ENCODE results near the gene EPHA7.

The EPHA7 gene

DNA sequence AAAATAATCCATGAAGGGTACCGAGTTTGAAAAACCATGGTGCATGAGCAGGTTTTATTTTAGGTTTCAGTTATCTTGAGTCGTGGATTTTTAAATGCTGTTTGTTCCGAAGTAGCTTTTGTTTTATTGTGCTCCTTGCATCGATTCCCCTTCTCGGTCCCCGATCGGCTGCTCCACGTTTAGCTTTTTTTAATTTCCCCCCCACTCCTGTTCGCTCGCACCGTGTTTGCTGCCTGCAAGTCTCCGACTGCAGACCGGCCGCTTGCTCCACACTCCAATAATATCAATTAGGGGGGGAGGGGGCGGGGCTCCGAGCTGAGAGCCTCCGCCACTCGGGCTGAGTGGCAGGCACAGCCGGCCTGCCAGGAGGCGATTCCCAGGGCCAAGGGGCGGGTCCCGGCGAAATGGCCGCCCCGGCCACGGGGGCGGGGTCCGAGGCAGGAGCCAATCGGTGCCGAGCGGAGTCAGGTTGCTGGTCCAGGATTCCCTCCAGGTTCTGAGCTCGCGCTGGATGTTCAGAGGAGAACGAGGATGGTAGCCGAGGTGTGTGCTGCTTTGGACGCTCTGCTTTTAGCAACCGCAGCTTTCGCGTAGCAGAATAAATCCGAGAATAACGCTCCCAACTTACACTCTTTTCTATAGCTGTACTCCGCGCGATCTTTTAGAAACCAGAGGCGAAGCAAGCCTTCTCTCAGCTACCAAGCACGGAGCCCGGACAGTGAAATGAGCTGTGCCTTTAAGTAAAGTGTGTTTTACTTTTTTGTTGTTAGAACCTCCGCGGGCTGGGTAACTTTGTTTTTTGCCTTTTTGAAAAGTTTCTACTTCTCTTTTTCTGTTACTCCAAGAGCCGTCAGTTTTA, at the start of gene EPHA7:
Gene EPHA7, minus strand, starts transcription at position 256 of the 859 bp plus-strand sequence. Its CDS starts 218 bp downstream, at position 38.
- Mint-ChIP-seq H3K4me1 (ENCODE audit: low read depth) (peaks cover 14% of the 10 kb centered on the region), H3K36me3 (ENCODE audit: low read depth) (no peaks in the 10 kb centered on the region), H3K27me3 (ENCODE audit: low read depth) (peaks cover 59% of the 10 kb centered on the region)

DNA sequence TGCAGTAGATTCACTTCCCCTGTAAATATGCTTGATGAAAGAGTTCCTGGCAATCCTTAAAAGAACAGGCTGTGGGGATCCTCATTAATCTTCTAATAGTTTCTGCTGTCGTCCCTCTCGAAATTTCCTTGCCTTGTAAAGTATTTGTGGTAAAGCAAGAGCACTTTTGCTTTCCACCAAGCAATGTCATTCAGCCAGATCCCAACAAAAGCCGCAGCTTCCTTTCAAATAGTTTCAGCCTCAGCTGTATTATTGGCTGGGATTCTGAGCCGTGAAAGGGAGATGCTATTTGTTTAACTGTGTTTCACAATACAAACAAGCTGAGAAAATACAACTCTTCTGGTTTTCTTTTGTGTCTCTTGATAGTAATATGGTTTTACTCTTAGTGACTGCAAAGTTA, 48.9 kb upstream of the EPHA7 start:
- H3K27ac Mint-ChIP-seq = no peak overlapping the region
- H3K9me3 Mint-ChIP-seq = no peaks in the 10 kb centered on the region
- H3K27me3 Mint-ChIP-seq (ENCODE audit: low read depth) = no peaks in the 10 kb centered on the region
- H3K36me3 Mint-ChIP-seq (ENCODE audit: low read depth) = no peaks in the 10 kb centered on the region
- H3K4me3 Mint-ChIP-seq = no peak overlapping the region
- no peaks in the 10 kb centered on the region for H3K4me1 Mint-ChIP-seq (ENCODE audit: low read depth)

More for the DNA sequence above, at the start of gene EPHA7:
- H3K4me3 Mint-ChIP-seq = peak within 1 kb of the TSS; percentile 81
- H3K27ac Mint-ChIP-seq = no peak within 1 kb of the TSS
- H3K9me3 Mint-ChIP-seq = no peaks in the 10 kb centered on the region

DNA sequence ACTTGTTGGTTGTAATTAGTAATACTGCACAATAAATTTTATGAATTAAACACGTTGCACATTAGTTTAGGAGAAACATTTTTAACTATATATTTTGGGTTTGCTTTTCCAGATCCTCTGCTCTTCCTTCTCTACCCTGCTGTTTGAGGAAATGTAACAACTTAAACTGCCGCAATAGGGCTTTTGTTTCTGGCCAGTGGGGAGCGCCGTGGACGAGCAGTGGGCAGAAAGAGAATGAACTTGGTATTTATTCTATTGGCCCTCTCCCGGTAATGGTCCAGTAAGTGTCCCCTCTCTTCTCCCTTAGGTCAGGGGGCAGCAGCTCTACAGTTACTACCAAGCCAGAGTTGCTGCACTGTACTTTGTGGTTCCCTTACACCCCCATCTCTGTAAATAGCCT, 35.2 kb upstream of the EPHA7 start:
- H3K27ac Mint-ChIP-seq = no peak overlapping the region
- H3K4me3 Mint-ChIP-seq = no peak overlapping the region
- no peaks in the 10 kb centered on the region for H3K4me1 Mint-ChIP-seq (ENCODE audit: low read depth)
- H3K9me3 Mint-ChIP-seq = peaks cover 4% of the 10 kb centered on the region
- no peaks in the 10 kb centered on the region for H3K27me3 Mint-ChIP-seq (ENCODE audit: low read depth)
- no peaks in the 10 kb centered on the region for H3K36me3 Mint-ChIP-seq (ENCODE audit: low read depth)

DNA sequence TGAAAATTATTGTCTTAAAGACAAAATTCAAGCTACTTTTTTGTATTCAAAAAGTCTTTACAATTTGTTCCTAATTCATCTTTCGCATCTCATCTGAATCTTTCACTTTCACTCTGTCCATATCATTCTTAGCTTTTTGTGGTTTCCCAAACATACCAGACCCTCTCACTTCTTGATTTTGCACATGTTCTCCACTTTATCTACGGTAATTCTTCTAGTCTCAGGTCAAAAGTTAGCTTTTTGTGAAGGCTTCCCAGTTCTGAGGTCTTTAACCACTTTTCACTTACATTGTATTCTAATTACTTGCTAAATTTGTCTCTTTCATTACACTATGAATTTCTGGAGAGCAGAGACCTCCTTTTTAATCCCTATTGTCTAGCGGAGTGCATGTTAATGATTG, 34.6 kb upstream of the EPHA7 start:
- H3K9me3 Mint-ChIP-seq = peaks cover 4% of the 10 kb centered on the region
- no peak overlapping the region for H3K4me3 Mint-ChIP-seq
- no peaks in the 10 kb centered on the region for H3K4me1 Mint-ChIP-seq (ENCODE audit: low read depth)
- no peak overlapping the region for H3K27ac Mint-ChIP-seq
- no peaks in the 10 kb centered on the region for H3K36me3 Mint-ChIP-seq (ENCODE audit: low read depth)
- H3K27me3 Mint-ChIP-seq (ENCODE audit: low read depth) = no peaks in the 10 kb centered on the region

DNA sequence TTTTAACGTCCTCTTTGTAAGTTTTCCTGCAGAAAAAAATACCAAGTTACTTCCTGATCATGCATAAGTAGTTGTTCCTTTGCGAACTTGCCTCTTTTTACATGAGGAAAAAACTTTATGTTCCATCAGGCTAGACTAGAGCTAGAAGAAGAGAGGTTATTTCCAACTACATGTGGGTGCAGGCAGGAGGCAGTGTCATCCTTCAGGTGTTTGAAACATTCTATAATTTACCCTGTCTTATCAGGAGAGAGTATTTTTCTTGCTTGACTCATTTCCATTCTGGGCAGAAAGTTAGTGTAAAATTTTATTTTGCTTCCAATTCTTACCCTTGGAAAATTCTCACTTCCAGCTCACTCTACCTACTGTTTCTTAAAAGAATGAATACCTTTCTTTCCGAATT, 28.5 kb upstream of the EPHA7 start:
- Mint-ChIP-seq H3K4me3 (no peak overlapping the region), H3K9me3 (no peaks in the 10 kb centered on the region), H3K27ac (no peak overlapping the region)

DNA sequence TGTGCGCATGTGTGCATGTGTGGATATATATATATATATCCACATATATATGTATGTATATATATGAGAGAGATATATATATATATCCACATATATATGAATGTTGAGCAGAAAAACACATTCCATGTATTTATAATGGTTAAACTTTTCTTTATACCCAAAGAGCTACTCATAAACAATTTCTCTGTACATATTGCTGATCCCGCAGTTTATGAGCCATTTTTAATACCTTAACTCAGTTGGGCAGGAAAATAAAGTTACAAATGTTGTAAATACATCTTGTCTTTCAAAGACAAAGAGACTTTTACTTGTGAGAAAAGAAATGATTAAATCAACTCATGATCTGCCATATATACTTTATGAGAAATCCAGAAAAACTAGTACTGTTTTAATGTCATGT, 18.1 kb upstream of the EPHA7 start:
- H3K4me3 Mint-ChIP-seq = no peak overlapping the region
- no peaks in the 10 kb centered on the region for H3K27me3 Mint-ChIP-seq (ENCODE audit: low read depth)
- H3K27ac Mint-ChIP-seq = no peak overlapping the region
- no peaks in the 10 kb centered on the region for H3K4me1 Mint-ChIP-seq (ENCODE audit: low read depth)
- no peaks in the 10 kb centered on the region for H3K36me3 Mint-ChIP-seq (ENCODE audit: low read depth)
- peaks cover 3% of the 10 kb centered on the region for H3K9me3 Mint-ChIP-seq

More for the DNA sequence above, 28.5 kb upstream of the EPHA7 start:
- H3K36me3 Mint-ChIP-seq (ENCODE audit: low read depth) = no peaks in the 10 kb centered on the region
- H3K27me3 Mint-ChIP-seq (ENCODE audit: low read depth) = no peaks in the 10 kb centered on the region
- no peaks in the 10 kb centered on the region for H3K4me1 Mint-ChIP-seq (ENCODE audit: low read depth)

DNA sequence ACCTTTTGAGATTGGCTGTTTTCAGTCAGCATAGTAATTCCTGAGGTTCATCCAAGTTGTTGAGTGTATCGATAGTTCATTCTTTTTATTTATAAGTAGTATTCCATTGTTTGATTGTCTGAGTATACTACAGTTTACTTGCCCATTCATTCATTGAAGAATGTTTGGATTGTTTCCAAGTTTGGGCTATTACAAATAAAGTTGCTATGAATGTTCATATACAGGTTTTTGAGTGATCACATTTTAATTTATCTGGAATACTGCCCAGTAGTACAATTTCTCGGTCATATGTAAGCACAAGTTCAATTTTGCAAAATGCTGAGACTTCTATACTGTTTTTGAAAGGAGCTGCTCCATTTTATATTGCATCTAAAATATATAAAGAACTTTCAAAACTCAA, 14.2 kb upstream of the EPHA7 start:
- Mint-ChIP-seq H3K27me3 (ENCODE audit: low read depth) (no peaks in the 10 kb centered on the region), H3K4me1 (ENCODE audit: low read depth) (no peaks in the 10 kb centered on the region), H3K9me3 (peaks cover 3% of the 10 kb centered on the region), H3K27ac (no peak overlapping the region), H3K36me3 (ENCODE audit: low read depth) (no peaks in the 10 kb centered on the region), H3K4me3 (no peak overlapping the region)

DNA sequence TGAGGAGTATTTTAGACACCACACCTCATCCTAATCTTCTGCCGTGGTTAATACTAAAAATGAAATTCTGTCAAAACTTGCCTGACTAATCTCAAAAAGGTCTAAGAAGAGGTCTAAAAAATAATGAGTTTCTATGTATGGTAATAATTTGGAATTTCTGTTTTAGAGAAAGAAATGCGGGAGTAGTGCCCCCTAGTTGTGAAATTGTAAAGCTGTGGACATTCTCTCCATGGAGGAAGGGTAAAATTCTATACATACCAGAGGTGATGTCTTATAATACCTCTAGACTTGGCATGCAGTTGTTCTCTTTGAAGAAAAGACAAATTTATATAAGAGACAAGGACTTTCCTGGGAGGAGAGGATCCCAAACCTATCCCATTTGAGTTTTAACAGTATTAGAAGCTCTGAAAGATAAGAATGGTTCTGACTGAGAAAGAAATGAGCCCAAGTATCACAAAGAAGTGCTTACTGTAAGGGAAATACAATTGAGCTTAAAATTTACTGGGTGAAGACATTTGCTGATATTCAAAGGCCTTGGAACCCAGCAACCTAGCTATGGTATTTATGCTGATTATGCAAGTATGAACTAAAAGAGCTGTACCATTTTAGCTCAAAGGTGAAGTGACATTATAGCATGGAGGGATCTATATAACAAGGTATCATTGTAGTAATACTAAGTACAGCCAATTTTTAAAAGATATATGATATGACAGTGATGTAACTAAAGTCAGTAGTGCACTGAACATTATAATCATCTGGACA, 5.1 kb upstream of the EPHA7 start:
- H3K36me3 Mint-ChIP-seq (ENCODE audit: low read depth) = no peaks in the 10 kb centered on the region
- no peaks in the 10 kb centered on the region for H3K9me3 Mint-ChIP-seq
- peaks cover 29% of the 10 kb centered on the region for H3K27me3 Mint-ChIP-seq (ENCODE audit: low read depth)
- H3K4me1 Mint-ChIP-seq (ENCODE audit: low read depth) = peaks cover 5% of the 10 kb centered on the region
- no peak overlapping the region for H3K4me3 Mint-ChIP-seq
- no peak overlapping the region for H3K27ac Mint-ChIP-seq

DNA sequence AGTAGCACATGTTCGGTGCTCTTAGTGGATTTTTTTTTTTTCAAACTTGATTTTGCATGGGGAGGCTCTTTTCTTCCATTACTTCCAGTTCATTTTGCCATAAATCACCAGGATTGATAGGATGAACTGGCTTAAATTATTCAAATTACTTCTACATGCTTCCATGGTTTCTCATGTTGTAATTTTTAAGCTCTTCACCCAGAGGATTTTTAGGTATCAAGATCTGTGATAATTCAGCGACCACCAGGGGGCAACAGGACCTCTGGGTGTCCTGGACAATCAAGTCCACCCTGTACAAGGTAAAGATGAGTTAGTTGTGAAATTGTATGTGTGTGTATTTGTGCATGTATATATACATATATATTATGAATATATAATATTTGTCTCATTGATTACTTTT, 4.2 kb upstream of the EPHA7 start:
- Mint-ChIP-seq H3K27ac (no peak overlapping the region), H3K4me1 (ENCODE audit: low read depth) (peaks cover 9% of the 10 kb centered on the region), H3K36me3 (ENCODE audit: low read depth) (no peaks in the 10 kb centered on the region), H3K4me3 (no peak overlapping the region), H3K9me3 (no peaks in the 10 kb centered on the region), H3K27me3 (ENCODE audit: low read depth) (peaks cover 34% of the 10 kb centered on the region)

DNA sequence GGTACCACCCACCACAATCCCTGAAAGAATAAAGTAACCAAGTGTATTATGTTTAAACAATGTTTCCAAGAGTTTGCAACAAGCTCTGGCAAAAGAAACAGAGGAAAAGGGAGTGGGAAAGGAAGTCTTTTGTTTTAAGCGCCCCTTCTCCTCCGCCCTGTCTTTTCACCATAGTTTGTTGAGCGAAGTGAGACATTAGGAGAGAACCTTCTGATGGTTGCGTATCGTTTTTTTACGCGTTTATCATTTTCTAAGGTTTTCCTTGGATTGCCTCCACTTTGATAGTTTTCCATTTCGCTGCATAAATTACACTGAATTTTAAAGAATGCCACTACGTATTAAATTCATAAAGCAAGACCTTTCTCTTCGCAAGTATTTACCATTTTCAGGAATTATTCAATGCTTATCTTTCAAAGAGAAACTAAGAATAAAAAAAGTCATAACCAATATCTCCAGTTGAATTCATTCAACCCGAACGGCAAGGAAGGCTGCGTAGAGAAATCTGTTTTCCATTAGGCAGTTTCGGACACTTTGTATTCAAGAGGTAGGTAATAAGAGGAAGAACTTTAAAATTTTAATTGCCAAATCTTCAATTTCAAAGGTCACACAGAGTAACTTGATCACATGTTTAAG, 920 bp upstream of the EPHA7 start:
- Mint-ChIP-seq H3K9me3 (no peaks in the 10 kb centered on the region), H3K4me1 (ENCODE audit: low read depth) (peaks cover 14% of the 10 kb centered on the region), H3K27ac (no peak overlapping the region), H3K27me3 (ENCODE audit: low read depth) (peaks cover 59% of the 10 kb centered on the region), H3K36me3 (ENCODE audit: low read depth) (no peaks in the 10 kb centered on the region), H3K4me3 (peak overlapping the region; percentile 81)

DNA sequence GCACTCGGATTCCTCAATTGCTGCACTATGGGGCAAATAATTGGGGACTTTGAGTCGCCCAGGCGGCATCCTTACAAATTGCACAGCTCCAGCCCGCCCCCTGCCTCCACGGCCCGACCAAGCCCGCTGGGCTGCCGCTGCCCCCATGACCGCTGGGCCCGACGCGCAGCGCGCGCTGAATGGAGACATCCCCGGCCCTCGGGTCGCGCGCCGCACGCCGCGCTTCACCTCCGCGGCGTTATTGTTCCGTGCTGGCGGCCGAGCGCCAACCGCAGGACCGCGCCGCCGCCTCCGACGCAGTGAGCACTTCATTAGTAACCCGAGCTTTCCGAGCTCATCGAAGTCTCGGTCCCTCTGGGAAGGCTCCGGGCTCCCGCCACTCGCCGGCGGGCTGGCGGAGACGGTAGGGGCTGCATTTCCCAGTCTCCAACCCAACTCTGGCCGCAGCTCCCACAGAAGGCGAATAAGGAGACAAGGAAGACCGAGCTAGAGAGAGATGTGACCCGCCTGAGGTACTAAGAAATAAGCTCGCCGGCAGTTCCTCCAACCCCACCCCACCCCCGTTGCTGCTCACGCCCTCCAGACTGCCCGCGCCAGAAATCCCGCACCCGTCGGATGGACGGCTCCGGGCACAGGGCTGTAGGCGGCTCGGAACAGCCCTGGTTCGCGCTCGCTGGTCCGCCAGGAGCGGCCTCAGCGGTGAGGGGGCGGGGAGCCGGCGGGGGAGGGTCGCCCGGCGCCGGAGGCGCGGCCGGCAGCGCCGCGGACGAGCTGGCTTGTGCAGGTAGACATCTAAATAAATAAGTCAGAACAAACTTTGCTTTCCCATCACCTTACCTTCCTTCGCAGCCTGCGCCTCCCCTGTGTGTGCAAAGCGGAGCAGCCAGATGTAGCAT, 703 bp downstream of the EPHA7 start:
- H3K27me3 Mint-ChIP-seq (ENCODE audit: low read depth) = peaks cover 55% of the 10 kb centered on the region
- H3K4me3 Mint-ChIP-seq = peak overlapping the region; percentile 81
- no peak overlapping the region for H3K27ac Mint-ChIP-seq
- no peaks in the 10 kb centered on the region for H3K36me3 Mint-ChIP-seq (ENCODE audit: low read depth)
- H3K4me1 Mint-ChIP-seq (ENCODE audit: low read depth) = peaks cover 14% of the 10 kb centered on the region
- H3K9me3 Mint-ChIP-seq = no peaks in the 10 kb centered on the region

DNA sequence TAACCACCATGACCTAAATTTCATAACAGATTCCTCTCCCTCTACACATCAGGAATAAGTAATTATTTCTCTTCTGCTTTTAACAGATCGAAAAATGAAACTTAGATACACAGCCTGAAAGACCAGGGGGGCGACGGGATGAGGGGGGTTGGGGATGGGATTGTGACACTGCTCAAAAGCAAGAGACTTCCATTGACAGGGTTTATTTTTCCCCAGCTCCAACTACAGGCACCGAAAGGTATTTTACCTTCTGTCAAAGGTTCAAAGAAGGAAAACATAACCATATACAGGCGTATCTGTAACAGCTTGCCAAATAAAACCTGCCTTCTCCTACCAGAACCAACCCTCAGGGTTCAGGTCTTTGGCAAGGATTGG, 1.3 kb downstream of the EPHA7 start:
- peaks cover 55% of the 10 kb centered on the region for H3K27me3 Mint-ChIP-seq (ENCODE audit: low read depth)
- H3K4me1 Mint-ChIP-seq (ENCODE audit: low read depth) = peaks cover 14% of the 10 kb centered on the region
- no peaks in the 10 kb centered on the region for H3K36me3 Mint-ChIP-seq (ENCODE audit: low read depth)
- H3K9me3 Mint-ChIP-seq = no peaks in the 10 kb centered on the region
- no peak overlapping the region for H3K4me3 Mint-ChIP-seq
- no peak overlapping the region for H3K27ac Mint-ChIP-seq

DNA sequence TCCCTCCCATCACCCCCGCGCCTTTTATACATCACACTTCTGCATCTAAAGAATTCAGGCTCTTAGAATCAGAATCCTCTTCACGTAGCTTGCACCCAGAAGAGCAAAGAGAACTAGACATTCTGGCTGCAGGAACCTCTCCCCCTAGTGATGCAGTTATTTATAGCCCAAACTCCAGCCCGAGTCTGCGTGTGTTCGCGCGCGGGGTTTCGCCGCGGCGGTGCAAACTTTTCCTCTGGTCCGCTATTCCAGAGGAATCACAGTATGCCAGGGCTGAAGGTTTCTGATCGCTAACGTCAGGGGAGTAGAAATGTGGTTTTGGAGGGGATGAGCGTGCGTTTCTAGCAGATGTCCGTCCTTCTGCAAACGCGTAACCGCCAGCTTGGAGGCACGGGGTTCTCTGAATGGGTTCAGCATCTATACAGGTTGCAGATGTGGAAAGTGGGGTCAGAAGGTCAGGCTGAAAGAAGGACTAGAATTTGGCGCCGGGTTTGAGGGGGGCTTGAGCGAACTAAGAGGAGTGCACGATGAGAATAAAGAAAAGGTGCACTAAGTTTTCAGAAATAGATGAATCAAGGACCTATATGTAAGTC, 1.8 kb downstream of the EPHA7 start:
- Mint-ChIP-seq H3K9me3 (no peaks in the 10 kb centered on the region), H3K36me3 (ENCODE audit: low read depth) (no peaks in the 10 kb centered on the region), H3K27ac (no peak overlapping the region), H3K27me3 (ENCODE audit: low read depth) (peaks cover 52% of the 10 kb centered on the region), H3K4me1 (ENCODE audit: low read depth) (peaks cover 14% of the 10 kb centered on the region), H3K4me3 (peak overlapping the region; percentile 70)

Data from T-helper 1 cell treated with Interleukin-12 subunit alpha and Interleukin-12 subunit beta and Interleukin-4 antibody, amounts not matched to agents 30 μg/mL and 1 μg/mL, for 36 hours (primary cell).